HCT116 (cell line): ENCODE data around the gene NPAS4. TPM values are rescaled to one million over a fixed set of nuclear protein-coding genes. Genes with fewer than 3 reads are reported as not detected.

Source experiments
- ATAC-seq: fragments of 200-7000 bp; cut with Tn5 transposase; 2 replicates; pipeline ENCODE4 v1.9.1; 2020; ENCODE audit warnings: mild to moderate bottlenecking, moderate library complexity
- BruUV-seq: library from RNA; stranded (reverse); fragments of 400-500 nt; replicated peaks from 2 replicates; lab custom pipeline; 2021; lab: Mats Ljungman, UMichigan
- CTCF ChIA-PET: fragments of 300-600 bp; sonication (Branson Sonifier 250); formaldehyde crosslinking; loops from one replicate; lab custom pipeline; 2021; ENCODE audit warnings: antibody characterized with exemption; lab: Charles Lee
- POLR2A ChIA-PET: fragments of 300-600, 350-600 bp; sonication (Branson Sonifier 250); formaldehyde crosslinking; loops from one replicate; lab custom pipeline; 2021; ENCODE audit warnings: antibody characterized with exemption; lab: Charles Lee
- RAD21 ChIA-PET, 2 experiments: fragments of 300-600 bp; sonication (Branson Sonifier 250); formaldehyde crosslinking; loops; one replicate each; lab custom pipeline; 2023; ENCODE audit warnings: low total read pairs in 2 of 2; ENCODE audit not compliant: uncharacterized antibody in 2 of 2, unreplicated experiment in 2 of 2, low non-redundant PET in 1 of 2; lab: Charles Lee
- DNase-seq: peaks from one replicate; pipeline ENCODE4 v3.0.0-alpha.2; 2010; ENCODE audit warnings: low read depth, low spot score
- H2AFZ ChIP-seq: fragments of 200-600 bp; shearing (Covaris generic), sonication (generic); 2 replicates; pipeline ENCODE4 v1.6.1; 2017; ENCODE audit warnings: low read depth, mixed run types, mixed read lengths, antibody characterized with exemption, low read length; ENCODE audit not compliant: poor library complexity, severe bottlenecking
- H3K27ac ChIP-seq: 2 replicates; pipeline ENCODE4 v1.5.1; 2012; ENCODE audit warnings: low read depth, low read length
- H3K27me3 ChIP-seq: fragments of 200-600 bp; sonication (generic); 2 replicates; pipeline ENCODE4 v1.6.1; 2016; ENCODE audit warnings: mixed run types, low read length, mixed read lengths; ENCODE audit not compliant: insufficient read depth
- H3K36me3 ChIP-seq, 2 experiments: fragments of 200-500 bp in 1 of 2; fragments of 200-600 bp in 1 of 2; sonication (Bioruptor generic) in 1 of 2; sonication (generic) in 1 of 2; 2 replicates each; pipeline versions ENCODE4 v1.5.1 to v1.6.1; 2014 to 2016; ENCODE audit warnings: low read length in 2 of 2, inconsistent platforms in 1 of 2, mixed read lengths in 1 of 2, mixed run types in 1 of 2; ENCODE audit not compliant: insufficient read depth in 2 of 2, control insufficient read depth in 1 of 2
- H3K4me1 ChIP-seq, 2 experiments: fragments of 200-600 bp in 1 of 2; sonication (generic) in 1 of 2; 2 replicates each; pipeline versions ENCODE4 v1.5.1 to v1.6.1; 2012 to 2017; ENCODE audit warnings: low read length in 2 of 2, inconsistent platforms in 1 of 2, mild to moderate bottlenecking in 1 of 2, mixed read lengths in 1 of 2, mixed run types in 1 of 2, moderate library complexity in 1 of 2; ENCODE audit not compliant: insufficient read depth in 2 of 2, control insufficient read depth in 1 of 2
- H3K4me2 ChIP-seq: fragments of 200-600 bp; sonication (generic); 2 replicates; pipeline ENCODE4 v1.6.1; 2017; ENCODE audit warnings: mixed run types, low read length, mixed read lengths
- H3K4me3 ChIP-seq, 2 experiments: fragments of 200-600 bp in 1 of 2; sonication (generic) in 1 of 2; replicated peaks in 1 of 2; 2 replicates each; pipeline ENCODE4 v1.5.1; 2011 to 2016; ENCODE audit warnings: low read length in 2 of 2, control low read depth in 1 of 2, low read depth in 1 of 2, mild to moderate bottlenecking in 1 of 2, mixed read lengths in 1 of 2, mixed run types in 1 of 2
- H3K79me2 ChIP-seq: fragments of 200-600 bp; sonication (generic); 2 replicates; pipeline ENCODE4 v1.6.1; 2017; ENCODE audit warnings: mild to moderate bottlenecking, mixed run types, low read length, moderate library complexity, mixed read lengths; ENCODE audit not compliant: insufficient read depth
- H3K9ac ChIP-seq: fragments of 200-600 bp; sonication (generic); 2 replicates; pipeline ENCODE4 v1.6.1; 2016; ENCODE audit warnings: low read length, mixed read lengths
- H3K9me2 ChIP-seq: fragments of 200-600 bp; sonication (generic), shearing (Covaris generic); 2 replicates; pipeline ENCODE4 v1.6.1; 2017; ENCODE audit warnings: mixed run types, mild to moderate bottlenecking, moderate library complexity; ENCODE audit not compliant: insufficient read depth
- H3K9me3 ChIP-seq, 2 experiments: fragments of 200-500 bp in 1 of 2; fragments of 200-600 bp in 1 of 2; sonication (Bioruptor generic) in 1 of 2; sonication (generic) in 1 of 2; 2 replicates each; pipeline ENCODE4 v1.6.1; 2014 to 2017; ENCODE audit warnings: low read length in 2 of 2, mixed read lengths in 2 of 2, inconsistent platforms in 1 of 2, low read depth in 1 of 2, mild to moderate bottlenecking in 1 of 2, mixed run types in 1 of 2, moderate library complexity in 1 of 2; ENCODE audit not compliant: control insufficient read depth in 1 of 2, insufficient read depth in 1 of 2
- H4K20me1 ChIP-seq: fragments of 200-600 bp; sonication (generic), shearing (Covaris generic); 2 replicates; pipeline ENCODE4 v1.6.1; 2017; ENCODE audit warnings: mixed run types, mild to moderate bottlenecking, moderate library complexity; ENCODE audit not compliant: insufficient read depth
- ATF3 ChIP-seq: IDR thresholded peaks from 2 replicates; pipeline ENCODE4 v1.6.1; 2012
- CBX3 ChIP-seq: IDR thresholded peaks from 2 replicates; pipeline ENCODE4 v1.6.1; 2012; ENCODE audit warnings: low read depth
- EGR1 ChIP-seq: IDR thresholded peaks from 2 replicates; pipeline ENCODE4 v1.6.1; 2012; ENCODE audit warnings: low read depth
- FOSL1 ChIP-seq: IDR thresholded peaks from 2 replicates; pipeline ENCODE4 v1.6.1; 2012; ENCODE audit warnings: low read depth
- SRF ChIP-seq: IDR thresholded peaks from 2 replicates; pipeline ENCODE4 v1.6.1; 2012; ENCODE audit warnings: low read depth
- TCF7L2 ChIP-seq: IDR thresholded peaks from 2 replicates; pipeline ENCODE4 v1.7.0; 2011; ENCODE audit warnings: borderline replicate concordance, inconsistent platforms; ENCODE audit not compliant: insufficient read depth, insufficient read length; ENCODE audit errors: extremely low read depth
- YY1 ChIP-seq: IDR thresholded peaks from 2 replicates; pipeline ENCODE4 v1.6.1; 2011; ENCODE audit warnings: low read length, low read depth, moderate library complexity, mild to moderate bottlenecking; ENCODE audit not compliant: insufficient replicate concordance; ENCODE audit errors: extremely low read depth
- ZBTB33 ChIP-seq: IDR thresholded peaks from 2 replicates; pipeline ENCODE4 v1.6.1; 2011; ENCODE audit warnings: mild to moderate bottlenecking, low read length, moderate library complexity; ENCODE audit not compliant: insufficient replicate concordance; ENCODE audit errors: extremely low read depth
- ZFX ChIP-seq: fragments of 450-650 bp; IDR thresholded peaks from 2 replicates; pipeline ENCODE4 v1.6.1; 2017
- intact Hi-C: fragments of 100-400 bp; cut with micrococcal nuclease; formaldehyde crosslinking; loops from 2 replicates; pipeline ENCODE4 v1.10.0; 2022
- total RNA-seq: library from RNA; stranded (reverse); gene quantifications from one replicate; pipeline ENCODE4 v1.2.1, GENCODE V29; 2021; ENCODE audit not compliant: unreplicated experiment

NPAS4 gene
- total RNA-seq, 1 experiment from 2014 or later, result not detected

- H3K4me3 ChIP-seq, result no peak overlapping the region
- H3K9me3 ChIP-seq, result peaks cover 6 to 7% of the 10 kb centered on the region in 2 experiments; a peak in 1 of 4 replicates
- no peaks in the 10 kb centered on the region for H3K27me3 ChIP-seq
- H3K79me2 ChIP-seq, result no peaks in the 10 kb centered on the region
- no peaks in the 10 kb centered on the region for H4K20me1 ChIP-seq
- RAD21 ChIA-PET, result no interaction called here
- ATAC-seq (no peak), DNase-seq (no peak)
- no peaks in the 10 kb centered on the region for H3K9me2 ChIP-seq
- BruUV-seq, result no TSS peak
- H3K36me3 ChIP-seq, result no peaks in the 10 kb centered on the region
- TF ChIP-seq YY1, result no peak
- CTCF ChIA-PET, result no interaction called here
- H3K4me1 ChIP-seq, result peaks cover 0 to 2% of the 10 kb centered on the region in 2 experiments; a peak in 2 of 4 replicates
- POLR2A ChIA-PET, result interaction anchor here (1.1 kb wide), 1 partner anchor 21 kb away, joined by 3 read pairs; the partner anchor contains the start of gene DPP3
- H3K27ac ChIP-seq, result no peak overlapping the region
- no peak overlapping the region for H2AFZ ChIP-seq
- intact Hi-C loops, result no loop called here
- H3K4me2 ChIP-seq, result no peak overlapping the region
- no peak overlapping the region for H3K9ac ChIP-seq
Observed at GRCh38 chr11:66459138-66459778, 38.4 kb downstream of the NPAS4 start.

GRCh38 chr11:66462010-66462409 is 41.2 kb downstream of the NPAS4 start:
- H3K9me2 ChIP-seq, result no peaks in the 10 kb centered on the region
- POLR2A ChIA-PET, result interaction anchor here (1.2 kb wide), 1 partner anchor 18 kb away, joined by 3 read pairs; the partner anchor contains the start of gene DPP3
- no TSS peak for BruUV-seq
- H3K4me2 ChIP-seq, result no peak overlapping the region
- DNase-seq (no peak), ATAC-seq (no peak)
- no peaks in the 10 kb centered on the region for H4K20me1 ChIP-seq
- intact Hi-C loops, result no loop called here
- H3K4me1 ChIP-seq, result peaks cover 3 to 10% of the 10 kb centered on the region in 2 experiments
- peaks cover 6 to 7% of the 10 kb centered on the region in 2 experiments; a peak in 1 of 4 replicates for H3K9me3 ChIP-seq
- CTCF ChIA-PET, result no interaction called here
- no peak for TF ChIP-seq ZBTB33
- TF ChIP-seq ATF3, result no peak
- TF ChIP-seq CBX3, result no peak
- no peak for TF ChIP-seq EGR1
- TF ChIP-seq ZFX, result no peak
- TF ChIP-seq TCF7L2, result no peak
- no peak for TF ChIP-seq SRF
- no peak for TF ChIP-seq FOSL1
- H3K9ac ChIP-seq, result no peak overlapping the region
- no peaks in the 10 kb centered on the region for H3K36me3 ChIP-seq
- RAD21 ChIA-PET, result no interaction called here
- H2AFZ ChIP-seq, result no peak overlapping the region
- no peaks in the 10 kb centered on the region for H3K27me3 ChIP-seq
- no peak overlapping the region for H3K27ac ChIP-seq
- no peak overlapping the region for H3K4me3 ChIP-seq
- H3K79me2 ChIP-seq, result no peaks in the 10 kb centered on the region
